K562 (cell line): ENCODE data around the gene PTK7. TPM values are rescaled to one million over a fixed set of nuclear protein-coding genes. Genes with fewer than 3 reads are reported as not detected.

Experiments used
- FOXP4 ChIP-seq: sonication (generic); formaldehyde crosslinking; IDR thresholded peaks from 2 replicates; pipeline ENCODE4 v1.8.0; 2022; ENCODE audit warnings: mild to moderate bottlenecking, missing genetic modification reagents, borderline replicate concordance
- GABPB1 ChIP-seq: sonication (generic); formaldehyde crosslinking; IDR thresholded peaks from 2 replicates; pipeline ENCODE4 v1.8.0; 2022; ENCODE audit warnings: mild to moderate bottlenecking, missing genetic modification reagents
- HDGF ChIP-seq: fragments of 450-650 bp; IDR thresholded peaks from 2 replicates; pipeline ENCODE4 v1.6.1; 2016
- ILF3 ChIP-seq: fragments of 450-650 bp; IDR thresholded peaks from 2 replicates; pipeline ENCODE4 v1.6.1; 2018; ENCODE audit warnings: antibody characterized with exemption, mild to moderate bottlenecking, moderate library complexity, borderline replicate concordance
- KDM5B ChIP-seq: fragments of 200-600 bp; sonication (generic); IDR thresholded peaks from 2 replicates; pipeline ENCODE4 v1.6.1; 2012; ENCODE audit warnings: low read depth, mild to moderate bottlenecking, moderate library complexity, low read length, control low read depth, inconsistent platforms; ENCODE audit not compliant: insufficient replicate concordance
- KLF13 ChIP-seq: fragments of 450-650 bp; IDR thresholded peaks from 2 replicates; pipeline ENCODE4 v1.6.1; 2016; ENCODE audit warnings: missing genetic modification characterization, low read depth, mild to moderate bottlenecking, missing compliant biosample characterization, moderate library complexity, borderline replicate concordance
- LEF1 ChIP-seq: fragments of 450-650 bp; IDR thresholded peaks from 2 replicates; pipeline ENCODE4 v1.6.1; 2016; ENCODE audit warnings: mild to moderate bottlenecking
- MLLT1 ChIP-seq, 2 experiments: fragments of 450-650 bp; IDR thresholded peaks; 2 replicates each; pipeline ENCODE4 v1.6.1; 2016
- NR2C2 ChIP-seq, 2 experiments: fragments of 200-800 bp in 1 of 2; sonication (Bioruptor generic) in 1 of 2; sonication (generic) in 1 of 2; formaldehyde crosslinking in 1 of 2; IDR thresholded peaks; 2 replicates each; pipeline versions ENCODE4 v1.6.1 to v1.8.0; 2016 to 2022; ENCODE audit warnings: mild to moderate bottlenecking in 1 of 2, missing compliant biosample characterization in 1 of 2, missing genetic modification characterization in 1 of 2, missing genetic modification reagents in 1 of 2
- SRF ChIP-seq, 2 experiments: fragments of 250-450, 450-650 bp in 1 of 2; sonication (Bioruptor Pico) in 1 of 2; sonication (generic) in 1 of 2; formaldehyde crosslinking; IDR thresholded peaks; 2 replicates each; pipeline versions ENCODE4 v1.5.0 to v1.5.1; 2020 to 2022; ENCODE audit warnings: mild to moderate bottlenecking in 1 of 2, missing genetic modification reagents in 1 of 2
- ZBTB40 ChIP-seq, 2 experiments: fragments of 450-650 bp in 1 of 2; sonication (generic) in 1 of 2; formaldehyde crosslinking in 1 of 2; IDR thresholded peaks; 2 replicates each; pipeline versions ENCODE4 v1.7.1 to v1.9.0; 2016 to 2022; ENCODE audit warnings: inconsistent platforms in 1 of 2, mild to moderate bottlenecking in 1 of 2, missing genetic modification reagents in 1 of 2
- ZNF12 ChIP-seq: sonication (generic); formaldehyde crosslinking; IDR thresholded peaks from 2 replicates; pipeline ENCODE4 v1.4.0; 2020; ENCODE audit warnings: mild to moderate bottlenecking, missing genetic modification reagents
- polyA plus RNA-seq, 8 experiments: library from polyadenylated mRNA; depleted of rRNA in 4 of 8; stranded (reverse) in 5 of 8; unstranded in 3 of 8; fragments of >200 nt; fragmentation: Nextera tagmentation in 2 of 8; fragmentation: Illumina TruSeq in 1 of 8; extraction: Ambion mirVana in 2 of 8; extraction: Trizol in 1 of 8; gene quantifications; 2 replicates each; pipeline versions ENCODE4 v1.2.1 to v1.2.3, GENCODE V29; 2011 to 2014; ENCODE audit warnings: inconsistent platforms in 1 of 8, missing spikeins in 1 of 8
- total RNA-seq, 7 experiments: library from RNA; depleted of rRNA in 6 of 7; stranded (reverse); fragments of >200 nt in 6 of 7; fragmentation: Illumina TruSeq in 2 of 7; extraction: Trizol in 2 of 7; gene quantifications; 2 replicates each; pipeline versions ENCODE4 v1.2.1 to v1.2.3, GENCODE V29; 2011 to 2021; ENCODE audit warnings: low replicate concordance in 1 of 7

Gene PTK7
- total and polyA plus RNA-seq, 9 of the 15 experiments (the other 6 are each of a cell fraction or from before 2014, with no cell fraction given): 0.20 to 6.8 (median 4.2) TPM

- TF ChIP-seq ZBTB40 (IDR thresholded peaks at IDR 0.05) (0 out of 2 replicates have a peak, but pooled peaks have one; percentile 34), ZBTB40 (CRISPR knock-in tag; IDR thresholded peaks at IDR 0.05) (no peak), SRF (CRISPR knock-in tag; IDR thresholded peaks at IDR 0.05) (no peak), ZNF12 (0 out of 2 replicates have a peak, but pooled peaks have one; percentile 42), KDM5B (no peak), GABPB1 (CRISPR knock-in tag) (no peak), KLF13 (tag) (no peak), HDGF (peak; percentile 78; the same call in 1 of the 2 replicates), MLLT1 (IDR thresholded peaks at IDR 0.05) (0 out of 4 replicates have a peak, but pooled peaks of 1 of the 2 experiments have one; percentile 35), FOXP4 (CRISPR knock-in tag) (no peak), NR2C2 (CRISPR knock-in tag; IDR thresholded peaks at IDR 0.05) (no peak), NR2C2 (tag; IDR thresholded peaks at IDR 0.05) (peak; percentile 77), LEF1 (no peak), ILF3 (no peak)
These were observed 15.9 kb upstream of the PTK7 start (continued) for GRCh38 chr6:43060034-43060754.
